ENCODE results near the gene POU2F1. TPM values are rescaled to one million over a fixed set of nuclear protein-coding genes. Genes with fewer than 3 reads are reported as not detected.

POU2F1 gene
- total RNA-seq, 4 donors from 2014 or later, result 14.0 to 45.5 (median 19.8) TPM

DNA sequence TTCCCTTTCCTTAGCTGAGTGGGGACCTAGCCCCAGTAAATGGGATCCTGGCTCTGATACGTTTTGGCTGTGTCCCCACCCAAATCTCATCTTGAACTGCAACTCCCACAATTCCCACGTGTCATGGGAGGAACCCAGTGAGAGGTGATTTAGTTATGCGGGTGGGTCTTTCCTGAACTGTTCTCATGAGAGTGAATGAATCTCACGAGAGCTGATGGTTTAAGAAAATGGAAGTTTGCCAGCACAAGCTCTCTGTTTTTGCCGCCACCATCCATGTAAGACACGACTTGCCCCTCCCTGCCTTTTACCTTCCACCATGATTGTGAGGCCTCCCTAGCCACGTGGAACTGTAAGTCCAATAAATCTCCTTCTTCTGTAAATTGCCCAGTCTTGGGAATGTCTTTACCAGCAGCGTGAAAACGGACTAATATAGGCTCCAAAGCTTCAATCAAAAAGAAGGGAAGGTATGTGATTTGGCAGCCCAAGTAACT lies 29.9 kb upstream of the POU2F1 start:
- no peaks in the 10 kb centered on the region for H3K9me3 ChIP-seq
- H3K4me1 ChIP-seq, result no peaks in the 10 kb centered on the region
- H3K36me3 ChIP-seq, result no peaks in the 10 kb centered on the region
- TF ChIP-seq CTCF (IDR thresholded peaks at IDR 0.05) (no peak), POLR2A (IDR thresholded peaks at IDR 0.05) (no peak)
- DNase-seq, result no peak
- no peak overlapping the region for H3K4me3 ChIP-seq (replicated peaks in 1 of 3)
- no peak overlapping the region for H3K27ac ChIP-seq
- no peaks in the 10 kb centered on the region for H3K27me3 ChIP-seq
- 78 to 84% methylated on average over 9 of the region's 9 CpGs for WGBS, 2 donors
- intact Hi-C loops (cut with DNase I), result no loop called here

DNA sequence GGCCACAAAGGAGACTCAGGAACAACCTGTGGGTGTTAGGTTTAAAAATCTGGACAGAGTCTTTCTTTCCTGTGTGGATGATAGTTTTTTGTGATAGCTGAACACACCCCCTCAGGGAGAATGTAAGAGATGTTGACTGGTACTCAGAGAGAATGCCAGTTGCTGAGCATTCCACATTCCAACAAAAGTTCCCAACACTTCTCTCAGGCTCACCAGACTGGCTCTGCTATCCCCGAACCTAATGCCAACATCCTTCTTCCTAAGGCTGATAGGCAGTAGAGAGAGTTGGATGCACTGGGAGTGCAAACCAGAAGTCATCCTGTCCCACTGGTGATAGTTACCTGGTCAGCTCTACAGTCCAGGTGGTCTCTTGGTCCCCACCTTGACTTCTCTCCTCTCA lies 28.7 kb upstream of the POU2F1 start:
- WGBS, 2 donors, result 61% methylated on average over 1 of the region's 1 CpG; no CpG with 5 or more reads in 1 of the 2 donors

DNA sequence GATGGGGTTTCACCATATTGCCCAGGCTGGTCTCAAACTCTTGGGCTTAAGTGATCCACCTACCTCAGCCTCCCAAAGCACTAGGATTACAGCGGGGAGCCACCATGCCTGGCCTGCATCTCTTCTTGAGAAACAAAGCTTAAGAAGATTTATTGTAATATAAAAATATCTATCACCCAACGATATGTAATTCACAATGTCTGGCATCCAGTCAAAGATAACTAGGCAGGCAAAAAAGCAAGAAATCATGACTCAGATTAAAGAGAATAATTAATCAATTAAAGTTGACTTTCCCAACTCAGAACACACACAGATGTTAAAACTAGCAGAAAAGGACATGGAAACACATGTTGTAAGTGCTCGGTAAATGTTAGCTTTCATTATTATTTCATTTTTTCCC lies 26.5 kb upstream of the POU2F1 start:
- DNase-seq, result no peak
- no peaks in the 10 kb centered on the region for H3K9me3 ChIP-seq
- intact Hi-C loops (cut with DNase I), result no loop called here
- H3K4me1 ChIP-seq, result no peaks in the 10 kb centered on the region
- no peaks in the 10 kb centered on the region for H3K36me3 ChIP-seq
- no peaks in the 10 kb centered on the region for H3K27me3 ChIP-seq
- TF ChIP-seq CTCF (IDR thresholded peaks at IDR 0.05) (no peak), POLR2A (IDR thresholded peaks at IDR 0.05) (no peak)
- 81 to 85% methylated on average over 3 of the region's 3 CpGs for WGBS, 2 donors
- H3K27ac ChIP-seq, result no peak overlapping the region
- H3K4me3 ChIP-seq (replicated peaks in 1 of 3), result no peak overlapping the region

More for the DNA sequence above, 28.7 kb upstream of the POU2F1 start:
- no peaks in the 10 kb centered on the region for H3K36me3 ChIP-seq
- TF ChIP-seq POLR2A (IDR thresholded peaks at IDR 0.05) (no peak), CTCF (IDR thresholded peaks at IDR 0.05) (no peak)
- no peak overlapping the region for H3K4me3 ChIP-seq (replicated peaks in 1 of 3)
- no peaks in the 10 kb centered on the region for H3K4me1 ChIP-seq
- no peaks in the 10 kb centered on the region for H3K9me3 ChIP-seq
- H3K27ac ChIP-seq, result no peak overlapping the region
- no peaks in the 10 kb centered on the region for H3K27me3 ChIP-seq
- intact Hi-C loops (cut with DNase I), result no loop called here
- DNase-seq, result no peak

DNA sequence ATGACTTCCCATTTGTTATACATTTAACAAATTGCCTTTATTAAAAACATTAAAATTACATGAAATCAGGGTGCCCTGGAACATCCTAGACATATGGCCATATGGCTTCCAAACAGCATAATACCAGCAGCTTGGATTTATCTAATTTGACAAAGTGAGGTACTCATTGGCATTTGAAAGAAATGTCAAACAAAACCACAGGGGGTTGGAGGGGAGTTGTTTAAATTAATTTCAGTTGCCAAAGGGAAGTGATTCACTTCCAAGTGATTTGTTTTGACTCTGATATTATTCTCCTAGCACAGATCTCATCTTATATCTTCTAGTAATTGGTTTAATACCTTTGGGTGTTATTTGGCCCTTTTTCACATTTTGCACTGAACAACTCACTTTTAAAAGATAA lies 24.5 kb upstream of the POU2F1 start:
- Histone ChIP-seq H3K27me3 (no peaks in the 10 kb centered on the region), H3K27ac (no peak overlapping the region), H3K4me1 (no peaks in the 10 kb centered on the region), H3K36me3 (no peaks in the 10 kb centered on the region), H3K9me3 (no peaks in the 10 kb centered on the region), H3K4me3 (replicated peaks in 1 of 3) (no peak overlapping the region)
- TF ChIP-seq CTCF (IDR thresholded peaks at IDR 0.05) (no peak), POLR2A (IDR thresholded peaks at IDR 0.05) (no peak)
- intact Hi-C loops (cut with DNase I), result no loop called here
- no peak for DNase-seq

DNA sequence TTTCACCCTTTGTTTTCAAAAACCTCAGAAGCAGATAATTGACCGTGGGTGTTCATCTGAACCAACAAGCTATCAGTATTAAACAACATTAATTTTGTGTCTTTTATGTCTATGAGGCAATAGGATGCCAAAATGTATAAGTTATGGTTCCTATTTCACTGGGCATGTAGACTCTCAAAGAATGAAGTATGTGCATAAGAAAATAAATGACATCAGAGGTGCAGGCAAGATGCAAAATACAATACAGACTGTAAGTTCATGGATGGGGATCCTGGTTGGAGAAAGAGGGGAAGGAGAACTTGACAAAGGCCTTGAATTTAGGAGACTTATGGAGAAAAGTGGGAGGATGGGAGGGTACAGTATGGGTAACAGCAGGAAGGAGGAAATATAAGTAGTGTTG lies 23.4 kb upstream of the POU2F1 start:
- Histone ChIP-seq H3K36me3 (no peaks in the 10 kb centered on the region), H3K27ac (no peak overlapping the region), H3K9me3 (no peaks in the 10 kb centered on the region), H3K4me3 (replicated peaks in 1 of 3) (no peak overlapping the region), H3K27me3 (no peaks in the 10 kb centered on the region), H3K4me1 (no peaks in the 10 kb centered on the region)
- no peak for TF ChIP-seq CTCF (IDR thresholded peaks at IDR 0.05)
- WGBS, 2 donors, result 0% methylated on average over 1 of the region's 1 CpG
- DNase-seq, result no peak
- intact Hi-C loops (cut with DNase I), result no loop called here

Measured in thyroid gland (tissue), 4 donors.